Transverse colon (tissue), 4 donors: ENCODE results near the gene STRA6. TPM values are rescaled to one million over a fixed set of nuclear protein-coding genes. Genes with fewer than 3 reads are reported as not detected.
"Not testable (repeated sequence)": the region's sequence is repeated elsewhere in the genome, so short reads cannot be mapped to it uniquely, and the experiment has no call there.

Experiments
- DNase-seq: peaks from one replicate; pipeline ENCODE4 v3.0.0-alpha.2; 2019
- H3K27ac ChIP-seq, 4 donors: fragments of 200-600 bp; sonication (generic); 2 replicates each; pipeline ENCODE4 v1.5.1; 2016 to 2018; ENCODE audit warnings: inconsistent platforms in 4 of 4
- H3K27me3 ChIP-seq: fragments of 200-600 bp; sonication (generic); 2 replicates; pipeline ENCODE4 v1.5.1; 2017; ENCODE audit warnings: inconsistent platforms
- H3K36me3 ChIP-seq, 4 donors: fragments of 200-600 bp; sonication (generic); 2 replicates each; pipeline ENCODE4 v1.5.1; 2017 to 2019; ENCODE audit warnings: inconsistent platforms in 4 of 4
- H3K4me1 ChIP-seq, 4 donors: fragments of 200-600 bp; sonication (generic); 2 replicates each; pipeline ENCODE4 v1.5.1; 2017 to 2020; ENCODE audit warnings: inconsistent platforms in 4 of 4
- H3K4me3 ChIP-seq, 4 donors: fragments of 200-600 bp; sonication (generic); 1 replicate in 1 of 4; 2 replicates in 3 of 4; pipeline versions ENCODE4 v1.5.1 to v1.6.1; 2017 to 2019; ENCODE audit warnings: inconsistent platforms in 4 of 4
- H3K9me3 ChIP-seq, 2 donors: fragments of 200-600 bp; sonication (generic); 2 replicates each; pipeline ENCODE4 v1.5.1; 2017 to 2019; ENCODE audit warnings: inconsistent platforms in 2 of 2
- CTCF ChIP-seq, 5 experiments: fragments of 200-600 bp in 3 of 5; fragments of 450-650 bp in 2 of 5; sonication (generic) in 3 of 5; IDR thresholded peaks; 1 replicate in 2 of 5; 2 replicates in 3 of 5; pipeline ENCODE4 v1.5.1; 2016 to 2017; ENCODE audit warnings: antibody characterized with exemption in 5 of 5, inconsistent platforms in 3 of 5, mild to moderate bottlenecking in 2 of 5, moderate library complexity in 1 of 5
- EP300 ChIP-seq: sonication (generic); formaldehyde crosslinking; IDR thresholded peaks from one replicate; pipeline ENCODE4 v1.6.1; 2017; ENCODE audit warnings: antibody characterized with exemption, low read depth
- POLR2A ChIP-seq: fragments of 450-650 bp; IDR thresholded peaks from one replicate; pipeline ENCODE4 v1.6.1; 2016; ENCODE audit warnings: antibody characterized with exemption, mild to moderate bottlenecking, moderate library complexity
- POLR2AphosphoS5 ChIP-seq, 3 donors: sonication (generic); formaldehyde crosslinking; IDR thresholded peaks; one replicate each; pipeline ENCODE4 v1.6.1; 2016; ENCODE audit warnings: antibody characterized with exemption in 3 of 3
- WGBS, 2 donors: methylation state at CpG; one replicate each; pipeline ENCODE4 v1.1.5; 2018; ENCODE audit warnings: low coverage in 1 of 2; 5-methylcytosine and 5-hydroxymethylcytosine counted together
- in situ Hi-C, 4 donors: fragments of 200-750 bp; cut with MboI; loops; one replicate each; pipeline versions ENCODE4 v1.15.0 to v1.15.1; 2017; ENCODE audit warnings: low sequenced_read_pairs in 3 of 4, low pct_ligation_motif_present in 1 of 4, low pct_unique_long_range_greater_than_20kb in 1 of 4
- intact Hi-C: fragments of 100-400 bp; cut with DNase I; formaldehyde crosslinking; loops from one replicate; pipeline ENCODE4 v1.15.1; 2023; ENCODE audit warnings: low total_unique reads
- total RNA-seq, 4 donors: library from RNA; depleted of rRNA; stranded (reverse); fragments of >200 nt; gene quantifications; one replicate each; pipeline ENCODE4 v1.1.0, GENCODE V29; 2016

The STRA6 gene
- total RNA-seq, 4 donors from 2014 or later, result not detected

GRCh38 chr15:74167891-74168331 is 34.7 kb downstream of the STRA6 start:
- no peak overlapping the region for H3K4me3 ChIP-seq
- intact Hi-C loops (no loop called here), in situ Hi-C loops (no loop called here)
- H3K4me1 ChIP-seq, result peaks cover 0 to 8% (median 5%) of the 10 kb centered on the region in 4 donors
- H3K36me3 ChIP-seq, result no peaks in the 10 kb centered on the region
- no peak for DNase-seq
- H3K27ac ChIP-seq, result no peak overlapping the region
- no peaks in the 10 kb centered on the region for H3K27me3 ChIP-seq
- WGBS, 2 donors, result 71% methylated on average over 4 of the region's 4 CpGs; no CpG with 5 or more reads in 1 of the 2 donors
- H3K9me3 ChIP-seq, result no peaks in the 10 kb centered on the region
- TF ChIP-seq EP300 (no peak), POLR2AphosphoS5 (IDR thresholded peaks at IDR 0.05) (no peak), POLR2A (no peak)

GRCh38 chr15:74165461-74165860 is 37.1 kb downstream of the STRA6 start:
- no peaks in the 10 kb centered on the region for H3K36me3 ChIP-seq
- TF ChIP-seq POLR2A, result no peak
- no peak for TF ChIP-seq CTCF (IDR thresholded peaks at IDR 0.05)
- TF ChIP-seq POLR2AphosphoS5 (IDR thresholded peaks at IDR 0.05), result no peak
- no peak for TF ChIP-seq EP300
- no peaks in the 10 kb centered on the region for H3K4me1 ChIP-seq
- H3K27ac ChIP-seq, result no peak overlapping the region
- no peaks in the 10 kb centered on the region for H3K27me3 ChIP-seq
- in situ Hi-C loops, result no loop called here
- intact Hi-C loops, result no loop called here
- WGBS, 2 donors, result 96 to 100% methylated on average over 1 of the region's 1 CpG
- H3K9me3 ChIP-seq, result no peaks in the 10 kb centered on the region
- no peak for DNase-seq
- H3K4me3 ChIP-seq, result no peak overlapping the region

- H3K9me3 ChIP-seq, intact Hi-C loops, H3K36me3 ChIP-seq, in situ Hi-C loops, H3K4me1 ChIP-seq, H3K27me3 ChIP-seq, H3K4me3 ChIP-seq, H3K27ac ChIP-seq, DNase-seq: not testable (repeated sequence)
- 85 to 94% methylated on average over 2 to 3 of the region's 3 CpGs for WGBS, 2 donors
Measured at GRCh38 chr15:74162195-74162536, 40.4 kb downstream of the STRA6 start.

GRCh38 chr15:74160390-74160789 is 42.2 kb downstream of the STRA6 start:
- H3K9me3 ChIP-seq, intact Hi-C loops, H3K4me3 ChIP-seq, H3K27ac ChIP-seq, in situ Hi-C loops, DNase-seq, H3K27me3 ChIP-seq, H3K36me3 ChIP-seq: not testable (repeated sequence)
- 93 to 97% methylated on average over 3 of the region's 3 CpGs for WGBS, 2 donors
- peaks cover 0 to 15% (median 6%) of the 10 kb centered on the region in 4 donors for H3K4me1 ChIP-seq

- 82% methylated on average over 1 of the region's 1 CpG; no CpG with 5 or more reads in 1 of the 2 donors for WGBS, 2 donors
- no peak for TF ChIP-seq CTCF (IDR thresholded peaks at IDR 0.05)
- TF ChIP-seq EP300, result no peak
- no peak for TF ChIP-seq POLR2AphosphoS5 (IDR thresholded peaks at IDR 0.05)
- no peak for TF ChIP-seq POLR2A
- Histone ChIP-seq H3K27ac (no peak overlapping the region), H3K9me3 (no peaks in the 10 kb centered on the region), H3K4me3 (no peak overlapping the region), H3K4me1 (peaks cover 0 to 15% (median 6%) of the 10 kb centered on the region in 4 donors), H3K27me3 (no peaks in the 10 kb centered on the region), H3K36me3 (no peaks in the 10 kb centered on the region)
- in situ Hi-C loops, result no loop called here
- DNase-seq, result no peak
- intact Hi-C loops, result loop anchor here (10.0 kb wide), 1 partner anchor 75 kb away; the partner anchor contains the start of gene CCDC33
Measured at GRCh38 chr15:74159773-74160172, 42.8 kb downstream of the STRA6 start.
